Myocyte (in vitro differentiated cells): ENCODE data around the gene FBF1. TPM values are rescaled to one million over a fixed set of nuclear protein-coding genes. Genes with fewer than 3 reads are reported as not detected.
"Not testable (repeated sequence)": the region's sequence is repeated elsewhere in the genome, so short reads cannot be mapped to it uniquely, and the experiment has no call there.

ENCODE experiments used
- DNase-seq: peaks from one replicate; pipeline ENCODE4 v3.0.0-alpha.2; 2012; ENCODE audit warnings: low read depth
- polyA plus RNA-seq: library from polyadenylated mRNA; unstranded; fragments of >200 nt; gene quantifications from one replicate; pipeline ENCODE4 v1.2.1, GENCODE V29; 2012; ENCODE audit warnings: missing spikeins
- total RNA-seq: library from RNA; depleted of rRNA; stranded (reverse); fragments of >200 nt; gene quantifications from 2 replicates; pipeline ENCODE4 v1.2.3, GENCODE V29; 2014

Gene FBF1, protein sequence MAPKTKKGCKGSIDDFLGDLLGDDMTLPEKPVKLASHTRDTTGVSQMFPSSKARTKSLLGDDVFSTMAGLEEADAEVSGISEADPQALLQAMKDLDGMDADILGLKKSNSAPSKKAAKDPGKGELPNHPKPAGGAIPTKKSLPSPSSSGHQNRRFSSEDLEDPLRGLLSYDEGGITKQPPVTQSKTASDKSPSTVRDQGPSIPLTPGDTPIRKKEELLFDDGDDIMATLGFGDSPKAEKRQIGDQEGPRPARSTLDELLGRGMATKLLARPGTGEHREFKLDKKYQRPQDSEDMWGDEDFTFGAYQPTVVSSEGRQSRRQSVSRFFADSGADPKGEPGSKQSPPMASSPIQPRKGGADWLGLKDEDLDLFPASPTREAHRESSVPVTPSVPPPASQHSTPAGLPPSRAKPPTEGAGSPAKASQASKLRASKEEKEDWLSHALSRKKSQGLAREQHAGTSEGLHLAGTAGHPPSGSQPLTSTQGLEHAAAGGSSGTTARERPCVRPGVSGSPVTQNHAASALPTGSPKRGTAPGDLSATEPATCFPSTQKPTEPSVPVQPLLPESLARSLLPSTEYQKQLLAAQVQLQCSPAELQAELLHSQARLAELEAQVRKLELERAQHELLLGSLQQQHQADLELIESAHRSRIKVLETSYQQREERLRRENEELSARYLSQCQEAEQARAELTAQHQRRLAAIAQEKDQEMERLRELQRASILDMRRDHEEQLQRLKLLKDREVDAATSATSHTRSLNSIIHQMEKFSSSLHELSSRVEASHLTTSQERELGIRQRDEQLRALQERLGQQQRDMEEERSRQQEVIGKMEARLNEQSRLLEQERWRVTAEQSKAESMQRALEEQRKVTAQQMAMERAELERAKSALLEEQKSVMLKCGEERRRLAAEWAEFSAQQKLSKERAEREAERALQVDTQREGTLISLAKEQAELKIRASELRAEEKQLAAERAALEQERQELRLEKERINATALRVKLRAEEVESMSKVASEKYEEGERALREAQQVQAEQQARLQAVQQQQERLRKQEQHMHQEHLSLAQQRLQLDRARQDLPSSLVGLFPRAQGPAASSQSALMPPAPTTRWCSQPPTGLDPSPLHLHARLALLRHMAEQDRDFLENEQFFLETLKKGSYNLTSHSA
- 7.8 and 10.4 TPM in 2 replicates for total RNA-seq
- 11.9 TPM for polyA plus RNA-seq

DNA sequence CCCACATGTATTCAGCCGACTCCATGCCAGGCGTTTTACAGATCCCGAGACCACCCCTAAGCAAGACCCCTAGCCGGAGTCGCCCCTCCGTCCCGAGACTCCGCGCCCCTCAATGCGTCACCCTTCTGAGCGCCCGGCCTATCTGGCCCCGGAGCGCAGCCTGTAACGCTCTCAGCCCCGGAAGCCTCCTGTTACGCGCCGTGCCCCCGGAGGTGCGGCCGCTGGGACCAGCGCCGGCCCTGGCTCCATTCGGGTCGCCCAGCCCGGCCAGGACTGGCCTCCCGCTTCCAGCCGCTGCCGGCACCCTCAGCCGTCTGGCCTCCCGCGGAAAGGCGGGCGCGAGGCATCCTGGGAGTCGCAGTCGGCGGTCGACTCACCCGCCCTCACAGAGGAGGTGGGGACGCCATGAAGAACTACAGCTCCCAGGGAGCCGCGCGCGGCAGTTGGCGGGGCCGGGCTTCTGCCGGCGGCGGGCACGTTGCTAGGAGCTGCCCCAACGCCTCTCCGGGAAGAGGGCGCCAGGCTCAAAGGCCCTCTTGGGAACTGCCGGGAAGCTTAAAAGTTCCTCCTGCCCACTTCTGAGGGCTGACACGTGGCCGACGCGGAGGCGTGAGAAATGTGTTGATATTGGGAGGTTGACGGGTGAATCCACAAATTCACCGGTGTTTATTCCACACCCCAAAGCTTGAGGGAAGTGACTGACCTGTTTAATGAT lies at the start of gene FBF1:
Gene FBF1 (minus strand): TSS at position 316 of the 715 bp plus-strand sequence. CDS start 2,893 bp downstream, outside the sequence.
- DNase-seq, result peak; percentile 96

DNA sequence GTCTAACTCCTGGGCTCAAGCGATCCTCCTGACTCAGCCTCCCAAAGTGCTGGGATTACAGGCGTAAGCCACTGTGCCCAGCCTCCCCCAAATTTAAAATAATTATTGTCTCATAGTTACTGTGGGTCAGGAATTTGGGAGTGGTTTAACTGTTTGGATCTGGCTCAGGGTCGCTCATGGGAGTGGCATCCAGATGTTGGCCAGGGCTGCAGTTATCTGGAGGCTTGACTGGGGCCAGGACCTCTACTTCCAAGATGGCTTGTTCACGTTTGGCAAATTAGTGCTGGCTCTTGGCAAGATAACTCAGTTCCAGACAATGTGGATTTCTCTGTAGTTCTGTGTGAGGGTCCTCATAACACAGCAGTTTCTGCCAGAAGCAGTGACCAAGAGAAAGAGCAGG lies 46.2 kb upstream of the FBF1 start:
- no peak for DNase-seq

DNA sequence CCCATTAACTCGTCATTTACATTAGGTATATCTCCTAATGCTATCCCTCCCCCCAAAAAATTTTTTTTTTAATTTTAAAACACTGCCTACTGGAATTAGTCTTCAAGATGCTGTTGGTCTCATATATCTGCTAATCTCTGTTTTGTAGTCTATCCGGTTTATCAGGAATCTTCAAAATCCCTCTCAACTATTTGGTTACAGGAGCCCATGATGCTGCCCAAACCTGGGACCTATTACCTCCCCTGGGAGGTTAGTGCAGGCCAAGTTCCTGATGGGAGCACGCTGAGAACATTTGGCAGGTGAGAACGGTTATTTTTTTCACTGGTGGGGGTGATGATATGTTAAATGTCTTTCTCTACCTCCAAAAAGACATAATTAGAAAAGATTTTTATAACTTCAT lies 45.1 kb upstream of the FBF1 start:
- no peak for DNase-seq

DNA sequence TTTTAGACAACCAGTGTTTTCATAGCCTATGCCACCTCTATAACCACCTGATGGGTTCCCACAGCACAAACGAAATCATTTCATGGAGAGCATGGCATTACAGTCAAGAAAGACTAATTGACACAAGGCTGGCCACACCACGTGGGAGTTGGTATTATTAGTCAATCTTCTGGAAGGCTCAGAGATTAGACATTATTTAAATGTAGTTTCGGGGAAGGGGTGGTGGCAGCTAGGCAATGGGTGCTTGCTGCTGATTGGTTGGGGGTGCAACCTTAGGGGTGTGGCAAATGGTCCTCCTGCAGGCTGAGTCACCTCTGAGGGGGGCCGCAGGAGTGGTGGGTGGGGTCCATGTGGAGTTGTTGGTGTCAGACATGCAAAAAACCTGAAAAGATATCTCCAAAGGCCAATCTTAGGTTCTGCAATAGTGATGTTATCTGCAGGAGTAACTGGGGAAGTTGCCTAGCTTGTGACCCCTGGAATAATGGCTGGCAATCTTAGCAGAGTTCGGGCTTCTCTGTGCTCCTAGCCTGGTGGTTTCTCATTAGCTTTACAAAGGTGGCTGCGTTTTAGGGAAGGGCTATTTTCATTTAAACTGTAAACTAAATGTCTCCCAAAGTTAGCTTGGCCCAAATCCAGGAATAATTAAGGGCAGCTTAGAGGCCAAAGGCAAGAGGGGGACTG lies 42.8 kb upstream of the FBF1 start:
- no peak for DNase-seq

DNA sequence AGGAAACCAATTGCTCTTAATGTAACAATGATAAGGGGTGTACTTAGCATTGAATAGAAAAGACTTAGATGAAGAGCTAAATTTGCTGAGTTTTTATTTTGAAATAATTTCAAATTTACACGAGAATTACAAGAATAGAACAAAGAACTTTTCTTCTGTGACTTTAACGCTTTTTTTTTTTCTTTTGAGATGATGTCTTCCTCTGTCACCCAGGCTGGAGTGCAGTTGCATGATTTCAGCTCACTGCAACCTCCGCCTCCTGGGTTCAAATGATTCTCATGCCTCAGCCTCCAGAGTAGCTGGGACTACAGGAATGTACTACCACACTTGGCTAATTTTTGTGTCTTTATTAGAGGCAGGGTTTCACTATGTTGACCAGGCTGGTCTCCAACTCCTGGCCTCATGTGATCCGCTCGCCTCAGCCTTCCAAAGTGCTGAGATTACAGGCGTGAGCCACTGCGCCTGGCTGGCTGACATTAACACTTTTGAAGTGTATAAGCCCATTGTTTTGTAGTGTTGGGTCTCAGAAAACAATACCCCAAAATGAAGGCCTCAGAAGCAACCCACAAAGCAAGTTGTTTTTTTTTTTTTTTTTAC lies 40.3 kb upstream of the FBF1 start:
- no peak for DNase-seq

DNA sequence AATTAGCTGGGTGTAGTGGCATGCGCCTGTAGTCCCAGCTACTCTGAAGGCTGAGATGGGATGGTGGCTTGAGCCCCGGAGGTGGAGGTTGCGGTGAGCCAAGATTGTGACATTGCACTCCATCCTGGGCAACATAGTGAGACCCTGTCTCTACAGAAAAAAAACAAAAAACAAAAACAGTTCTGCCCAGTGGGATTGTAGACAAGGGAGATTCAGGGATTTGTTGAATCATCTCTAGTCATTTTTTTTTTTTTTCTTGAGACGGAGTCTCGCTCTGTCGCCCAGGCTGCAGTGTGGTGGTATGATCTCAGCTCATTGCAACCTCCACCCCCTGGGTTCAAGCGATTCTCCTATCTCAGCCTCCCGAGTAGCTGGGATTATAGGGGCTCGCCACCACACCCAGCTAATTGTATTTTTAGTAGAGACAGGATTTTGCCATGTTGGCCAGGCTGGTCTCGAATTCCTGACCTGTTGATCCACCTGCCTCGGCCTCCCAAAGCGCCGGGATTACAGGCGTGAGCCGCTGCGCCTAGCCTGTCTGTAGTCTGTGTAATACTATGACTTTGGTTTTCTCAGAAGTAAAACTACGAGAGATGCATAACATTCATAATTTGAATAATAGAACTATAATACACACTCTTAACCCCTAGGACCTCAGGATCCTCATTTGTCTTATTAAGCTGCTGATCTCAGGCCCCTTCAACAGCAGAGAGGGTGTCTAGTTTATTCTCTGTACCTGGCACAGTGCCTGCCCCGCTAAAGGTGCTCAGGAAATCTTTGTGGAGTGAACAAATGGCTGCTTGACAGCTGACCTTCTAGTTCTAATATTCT lies 39.6 kb upstream of the FBF1 start:
- peak; percentile 15 for DNase-seq

DNA sequence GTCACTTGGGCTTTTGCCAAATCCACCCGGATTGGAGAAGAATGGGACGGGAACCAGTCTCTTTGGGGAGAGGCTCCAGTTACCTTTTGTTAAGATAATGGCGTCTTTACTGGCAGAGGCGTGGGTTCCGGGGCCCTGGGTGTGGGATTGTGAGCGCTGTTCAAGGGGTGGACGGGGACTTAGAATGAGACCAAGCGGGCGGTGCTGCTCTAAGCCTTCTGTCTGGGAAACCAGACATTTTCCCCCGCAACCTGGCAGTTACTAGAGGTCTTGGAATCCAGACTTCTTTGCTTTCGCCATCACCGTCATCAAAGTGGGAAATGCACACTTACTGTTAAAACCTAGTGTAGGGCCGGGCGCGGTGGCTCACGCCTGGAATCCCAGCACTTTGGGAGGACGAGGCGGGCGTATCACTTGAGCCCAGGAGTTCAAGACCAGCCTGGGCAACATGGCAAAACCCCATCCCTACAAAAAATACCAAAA lies 38.9 kb upstream of the FBF1 start:
- no peak for DNase-seq

DNA sequence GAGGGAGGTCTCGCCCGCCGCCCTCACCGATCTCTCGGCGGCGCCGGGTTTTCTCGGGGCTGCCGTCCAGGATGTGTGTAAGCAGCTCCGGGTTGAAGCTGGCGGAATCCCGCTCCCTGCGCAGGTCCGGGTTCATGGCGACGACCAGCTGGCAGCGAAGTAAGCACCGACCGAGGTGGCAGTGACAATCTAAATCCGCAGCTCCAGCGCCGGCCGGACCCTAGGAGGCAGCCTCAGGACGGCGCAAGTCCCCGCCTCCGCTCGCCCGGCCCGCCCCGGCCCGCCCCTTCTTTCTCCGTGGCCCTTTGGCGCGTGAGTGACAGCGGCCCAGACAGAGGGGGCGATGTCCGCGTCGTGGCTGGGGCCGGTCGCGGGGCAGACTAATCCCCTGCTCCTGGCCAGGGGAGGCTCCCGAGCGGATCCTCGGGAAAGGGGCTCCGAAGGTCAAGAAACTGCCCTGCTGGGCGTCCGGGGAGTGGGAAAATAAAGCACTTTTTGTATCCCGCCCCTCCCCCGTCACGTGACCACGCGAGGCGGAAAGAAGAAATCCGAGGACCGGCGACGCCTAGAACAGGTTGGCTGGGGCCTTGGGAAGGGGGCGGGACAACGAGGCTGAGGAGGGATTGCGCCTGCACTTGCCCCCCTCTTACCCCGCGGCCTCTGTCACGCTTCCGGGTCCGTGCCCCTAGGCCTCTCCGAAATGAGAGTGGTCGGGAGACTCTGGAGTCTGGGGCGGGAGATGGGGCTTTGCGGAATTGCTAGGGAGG lies 38.3 kb upstream of the FBF1 start, which contains the start of the genes ACOX1 and TEN1:
Gene ACOX1 (minus strand): TSS at position 229 of the 767 bp plus-strand sequence. CDS start 93 bp downstream, at position 136.
Gene TEN1 (plus strand): TSS at position 303 of the 767 bp plus-strand sequence. CDS start 6,953 bp downstream, outside the sequence.
- peak; percentile 99 for DNase-seq

DNA sequence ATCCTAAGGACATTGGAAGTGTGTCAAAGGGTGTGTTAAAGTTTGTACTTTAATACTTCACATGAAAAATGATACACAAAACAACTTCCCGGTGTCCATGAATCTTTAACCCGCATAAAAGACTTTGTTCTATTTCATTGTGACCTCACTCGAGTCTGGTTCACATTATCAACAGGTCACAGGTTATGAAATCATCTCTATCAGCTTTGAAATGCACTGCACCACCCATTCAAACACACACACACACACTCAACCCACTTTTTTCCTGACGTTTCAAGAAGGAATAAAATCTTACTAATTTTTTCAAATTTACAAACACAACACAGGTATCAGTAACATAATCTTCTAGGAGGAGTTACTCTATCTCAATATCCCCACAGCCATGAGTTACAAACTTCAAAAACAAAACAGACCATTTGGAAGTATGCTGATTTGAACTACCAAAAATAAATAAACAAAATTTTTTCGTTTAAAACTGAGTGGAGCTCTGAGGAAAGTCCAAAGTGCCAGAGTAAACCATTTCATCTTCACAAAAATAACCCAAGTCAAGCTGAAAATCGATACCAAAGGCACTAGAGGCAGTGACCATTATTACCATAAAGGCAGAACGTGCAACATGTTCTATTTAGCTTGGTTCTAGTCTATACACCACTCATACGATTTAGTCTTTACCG lies 35.5 kb upstream of the FBF1 start:
- no peak for DNase-seq

DNA sequence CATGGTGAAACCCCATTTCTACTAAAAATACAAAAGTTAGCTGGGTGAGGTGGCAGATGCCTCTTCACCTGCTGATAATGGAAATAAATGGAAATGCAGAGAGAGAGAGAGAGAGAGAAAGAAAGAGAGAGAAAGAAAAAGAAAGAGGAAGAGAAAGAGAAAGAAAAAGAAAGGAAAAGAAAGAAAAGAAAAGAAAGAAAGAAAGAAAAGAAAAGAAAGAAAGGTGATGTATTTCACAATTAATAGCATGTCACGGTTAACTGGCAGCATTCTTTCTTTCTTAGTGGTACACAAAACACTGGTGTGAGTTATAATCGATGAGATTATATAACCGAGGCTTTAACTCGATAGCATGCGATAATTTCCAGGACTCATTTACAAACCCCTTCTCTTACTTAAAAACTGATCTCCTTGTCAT lies 34.9 kb upstream of the FBF1 start:
- no peak for DNase-seq

DNA sequence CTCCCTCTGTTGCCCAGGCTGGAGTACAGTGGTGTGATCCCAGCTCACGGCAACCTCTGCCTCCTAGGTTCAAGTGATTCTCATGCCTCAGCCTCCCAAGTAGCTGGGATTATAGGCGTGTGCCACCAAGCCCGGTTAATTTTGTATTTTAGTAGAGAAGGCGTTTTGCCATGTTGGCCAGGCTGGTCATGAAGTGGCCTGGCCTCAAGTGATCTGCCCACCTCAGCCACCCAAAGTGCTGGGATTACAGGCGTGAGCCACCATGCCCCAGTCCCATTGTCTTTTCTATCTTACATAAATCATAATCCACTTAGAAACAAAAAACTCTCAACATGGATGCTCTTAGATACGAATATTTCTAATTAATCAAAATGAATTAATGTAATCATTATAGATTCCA lies 34.3 kb upstream of the FBF1 start:
- DNase-seq, result not testable (repeated sequence)

DNA sequence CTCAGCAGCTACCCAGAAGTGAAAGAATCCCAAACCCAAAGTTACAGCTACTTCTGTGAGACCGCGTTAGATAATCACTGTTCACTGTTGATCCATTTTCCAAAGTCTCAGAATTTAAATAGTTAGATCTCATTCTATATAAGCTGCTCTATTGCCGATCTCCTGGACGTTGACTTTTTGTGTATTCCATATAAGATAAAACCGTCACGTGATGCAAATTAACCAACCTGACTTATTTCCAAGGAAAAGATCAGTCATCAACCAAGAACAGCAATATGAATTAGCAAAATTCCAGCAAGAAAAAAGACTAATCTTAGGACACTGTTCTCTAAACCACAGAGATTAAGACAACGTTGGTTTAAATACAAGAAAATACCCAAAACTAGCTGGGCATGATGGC lies 29.8 kb upstream of the FBF1 start:
- DNase-seq, result no peak

DNA sequence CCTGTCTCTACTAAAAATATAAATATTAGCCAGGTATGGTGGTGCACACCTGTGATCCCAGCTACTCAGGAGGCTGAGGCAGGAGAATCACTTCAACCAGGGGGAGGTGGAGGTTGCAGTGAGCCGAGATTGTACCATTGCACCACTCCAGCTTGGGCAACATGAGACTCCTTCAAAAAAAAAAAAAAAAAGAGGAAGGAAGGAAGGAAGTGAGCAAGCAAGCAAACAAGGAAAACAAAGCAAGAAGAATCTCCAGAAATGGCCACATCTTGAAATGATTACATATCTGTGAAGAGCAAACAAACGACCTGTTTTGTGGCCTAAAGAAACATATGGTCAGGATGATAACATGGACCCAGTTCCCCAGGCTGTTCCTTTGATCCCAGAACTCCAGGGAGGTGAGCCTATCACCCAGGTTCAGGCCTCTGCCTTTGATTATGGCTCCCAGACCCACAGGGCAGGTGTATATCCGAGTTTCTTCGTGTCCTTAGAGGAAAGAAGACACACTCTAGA lies 29.2 kb upstream of the FBF1 start:
- no peak for DNase-seq

DNA sequence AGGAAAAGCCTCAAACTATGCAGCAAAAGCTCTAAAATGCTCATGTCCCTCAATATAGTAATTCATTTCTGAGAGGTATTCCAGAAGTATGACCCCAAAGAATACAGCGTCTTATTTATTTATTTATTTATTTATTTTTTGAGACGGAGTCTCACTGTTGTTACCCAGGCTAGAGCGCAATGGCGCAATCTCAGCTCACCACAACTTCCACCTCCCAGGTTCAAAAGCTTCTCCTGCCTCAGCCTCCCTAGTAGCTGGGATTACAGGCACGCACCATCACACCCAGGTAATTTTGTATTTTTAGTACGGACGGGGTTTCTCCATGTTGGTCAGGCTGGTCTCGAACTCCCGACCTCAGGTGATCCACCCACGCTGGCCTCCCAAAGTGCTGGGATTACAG lies 28.2 kb upstream of the FBF1 start:
- DNase-seq, result not testable (repeated sequence)

DNA sequence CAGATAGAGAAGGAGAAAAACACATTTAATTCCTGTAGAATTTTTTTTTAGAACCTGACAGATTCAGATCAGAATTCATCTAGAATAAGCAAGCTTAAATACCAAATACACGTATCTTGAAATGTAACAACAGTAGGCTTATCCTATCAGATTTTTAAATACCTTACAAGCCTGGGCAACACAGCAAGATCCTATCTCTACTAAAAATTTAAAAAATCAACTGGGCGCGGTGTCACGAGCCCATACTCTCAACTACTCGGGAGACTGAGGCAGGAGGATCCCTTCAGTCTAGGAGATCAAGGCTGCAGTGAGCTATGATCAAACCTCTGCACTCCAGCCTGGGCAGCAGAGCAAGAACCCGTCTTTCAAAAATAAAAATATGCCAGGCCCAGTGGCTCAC lies 24.6 kb upstream of the FBF1 start:
- no peak for DNase-seq

DNA sequence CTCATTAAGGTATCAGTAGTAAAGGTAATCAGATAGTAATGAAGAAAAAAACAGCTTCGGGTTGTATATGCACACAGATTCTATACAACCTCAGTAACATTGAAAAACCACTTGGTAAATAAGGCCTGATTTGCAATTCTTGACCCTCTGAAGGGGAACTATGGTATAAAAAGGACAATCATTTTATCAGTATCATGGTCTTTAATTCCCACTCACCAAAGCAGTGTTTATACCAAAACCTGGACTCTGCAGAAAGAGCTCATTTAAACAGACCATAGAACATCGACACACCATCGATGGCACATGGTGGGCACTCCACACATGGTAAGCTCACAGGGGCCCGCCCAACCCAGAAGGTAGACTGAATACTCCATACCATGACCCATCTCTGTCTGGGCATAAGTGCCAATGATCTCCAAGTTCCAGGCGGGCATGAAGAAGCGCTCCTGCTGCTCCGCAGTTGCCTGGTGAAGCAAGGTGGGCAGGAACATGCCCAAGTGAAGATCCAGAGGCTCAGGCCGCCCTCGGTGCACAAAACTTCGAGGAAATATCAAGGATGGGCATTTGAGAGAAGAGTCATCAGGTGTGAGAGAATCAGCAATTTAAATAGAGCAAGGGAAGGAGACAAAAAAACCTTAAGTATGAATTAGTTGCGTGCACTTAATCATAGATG lies 19.1 kb upstream of the FBF1 start:
- no peak for DNase-seq
